HCT116 (cell line): ENCODE results near the gene SERINC1.

Experiments
- EZH2 ChIP-seq: fragments of 200-600 bp; sonication (generic); IDR thresholded peaks from 2 replicates; pipeline ENCODE4 v1.6.1; 2017; ENCODE audit warnings: antibody characterized with exemption, mixed run types
- POLR2A ChIP-seq: IDR thresholded peaks from 2 replicates; pipeline ENCODE4 v1.7.0; 2011; ENCODE audit warnings: borderline replicate concordance; ENCODE audit not compliant: insufficient read depth, insufficient read length; ENCODE audit errors: extremely low read depth
- POLR2AphosphoS5 ChIP-seq: IDR thresholded peaks from 2 replicates; pipeline ENCODE4 v1.6.1; 2011; ENCODE audit warnings: mild to moderate bottlenecking, low read depth, low read length, moderate library complexity
- RAD21 ChIP-seq: IDR thresholded peaks from 2 replicates; pipeline ENCODE4 v1.6.1; 2012; ENCODE audit warnings: low read depth, mild to moderate bottlenecking
- ZNF274 ChIP-seq: fragments of 200-500 bp; sonication (Bioruptor generic); IDR thresholded peaks from 2 replicates; pipeline ENCODE4 v1.6.1; 2014; ENCODE audit warnings: mild to moderate bottlenecking, low read depth, low read length, inconsistent platforms
- TF ChIP-seq, protein P1 (sequence below), 3 experiments: fragments of 200-600 bp in 1 of 3; sonication (generic) in 1 of 3; IDR thresholded peaks in 2 of 3; conservative IDR thresholded peaks in 1 of 3; 2 replicates each; pipeline ENCODE4 v1.5.1; 2012 to 2017; ENCODE audit warnings: low read depth in 2 of 3, low read length in 2 of 3, antibody characterized with exemption in 1 of 3, borderline replicate concordance in 1 of 3, control low read depth in 1 of 3, mild to moderate bottlenecking in 1 of 3, mixed read lengths in 1 of 3, mixed run types in 1 of 3, moderate library complexity in 1 of 3; ENCODE audit not compliant: insufficient read depth in 1 of 3
- TF ChIP-seq, protein P2 (sequence below): IDR thresholded peaks from 2 replicates; pipeline ENCODE4 v1.6.1; 2012; ENCODE audit warnings: low read depth
- TF ChIP-seq, protein P3 (sequence below): IDR thresholded peaks from 2 replicates; pipeline ENCODE4 v1.6.1; 2012

DNA sequence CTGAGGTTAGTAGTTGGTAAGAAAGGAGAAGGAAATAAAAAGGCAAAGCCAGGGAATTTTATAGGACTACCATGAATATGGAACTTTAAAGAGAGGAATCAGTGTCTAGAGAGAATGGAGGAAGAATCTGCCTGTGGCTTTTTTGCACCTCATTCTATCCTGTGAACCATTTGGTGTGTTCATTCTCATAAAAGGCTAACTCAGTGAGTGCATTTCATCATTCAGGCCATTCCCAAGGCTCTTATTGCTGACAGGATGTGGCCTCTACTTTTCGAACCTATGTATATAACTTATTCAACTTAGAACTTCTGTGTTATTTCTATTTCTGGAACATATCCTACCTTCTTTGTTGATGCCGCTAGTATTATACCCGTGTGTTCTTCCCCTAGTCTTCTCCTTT is 45.0 kb downstream of the SERINC1 start:
- TF ChIP-seq, protein P1, sequence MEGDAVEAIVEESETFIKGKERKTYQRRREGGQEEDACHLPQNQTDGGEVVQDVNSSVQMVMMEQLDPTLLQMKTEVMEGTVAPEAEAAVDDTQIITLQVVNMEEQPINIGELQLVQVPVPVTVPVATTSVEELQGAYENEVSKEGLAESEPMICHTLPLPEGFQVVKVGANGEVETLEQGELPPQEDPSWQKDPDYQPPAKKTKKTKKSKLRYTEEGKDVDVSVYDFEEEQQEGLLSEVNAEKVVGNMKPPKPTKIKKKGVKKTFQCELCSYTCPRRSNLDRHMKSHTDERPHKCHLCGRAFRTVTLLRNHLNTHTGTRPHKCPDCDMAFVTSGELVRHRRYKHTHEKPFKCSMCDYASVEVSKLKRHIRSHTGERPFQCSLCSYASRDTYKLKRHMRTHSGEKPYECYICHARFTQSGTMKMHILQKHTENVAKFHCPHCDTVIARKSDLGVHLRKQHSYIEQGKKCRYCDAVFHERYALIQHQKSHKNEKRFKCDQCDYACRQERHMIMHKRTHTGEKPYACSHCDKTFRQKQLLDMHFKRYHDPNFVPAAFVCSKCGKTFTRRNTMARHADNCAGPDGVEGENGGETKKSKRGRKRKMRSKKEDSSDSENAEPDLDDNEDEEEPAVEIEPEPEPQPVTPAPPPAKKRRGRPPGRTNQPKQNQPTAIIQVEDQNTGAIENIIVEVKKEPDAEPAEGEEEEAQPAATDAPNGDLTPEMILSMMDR (IDR thresholded peaks at IDR 0.05 in 2 of 3, conservative IDR thresholded peaks at IDR 0.05 in 1 of 3; ENCODE audit: borderline replicate concordance in 1 of 3, insufficient read depth in 1 of 3, low read depth in 2 of 3, low read length in 2 of 3) = no peak
- TF ChIP-seq POLR2AphosphoS5 (no peak), ZNF274 (no peak), EZH2 (no peak), POLR2A (no peak), RAD21 (no peak)
- TF ChIP-seq, protein P2, sequence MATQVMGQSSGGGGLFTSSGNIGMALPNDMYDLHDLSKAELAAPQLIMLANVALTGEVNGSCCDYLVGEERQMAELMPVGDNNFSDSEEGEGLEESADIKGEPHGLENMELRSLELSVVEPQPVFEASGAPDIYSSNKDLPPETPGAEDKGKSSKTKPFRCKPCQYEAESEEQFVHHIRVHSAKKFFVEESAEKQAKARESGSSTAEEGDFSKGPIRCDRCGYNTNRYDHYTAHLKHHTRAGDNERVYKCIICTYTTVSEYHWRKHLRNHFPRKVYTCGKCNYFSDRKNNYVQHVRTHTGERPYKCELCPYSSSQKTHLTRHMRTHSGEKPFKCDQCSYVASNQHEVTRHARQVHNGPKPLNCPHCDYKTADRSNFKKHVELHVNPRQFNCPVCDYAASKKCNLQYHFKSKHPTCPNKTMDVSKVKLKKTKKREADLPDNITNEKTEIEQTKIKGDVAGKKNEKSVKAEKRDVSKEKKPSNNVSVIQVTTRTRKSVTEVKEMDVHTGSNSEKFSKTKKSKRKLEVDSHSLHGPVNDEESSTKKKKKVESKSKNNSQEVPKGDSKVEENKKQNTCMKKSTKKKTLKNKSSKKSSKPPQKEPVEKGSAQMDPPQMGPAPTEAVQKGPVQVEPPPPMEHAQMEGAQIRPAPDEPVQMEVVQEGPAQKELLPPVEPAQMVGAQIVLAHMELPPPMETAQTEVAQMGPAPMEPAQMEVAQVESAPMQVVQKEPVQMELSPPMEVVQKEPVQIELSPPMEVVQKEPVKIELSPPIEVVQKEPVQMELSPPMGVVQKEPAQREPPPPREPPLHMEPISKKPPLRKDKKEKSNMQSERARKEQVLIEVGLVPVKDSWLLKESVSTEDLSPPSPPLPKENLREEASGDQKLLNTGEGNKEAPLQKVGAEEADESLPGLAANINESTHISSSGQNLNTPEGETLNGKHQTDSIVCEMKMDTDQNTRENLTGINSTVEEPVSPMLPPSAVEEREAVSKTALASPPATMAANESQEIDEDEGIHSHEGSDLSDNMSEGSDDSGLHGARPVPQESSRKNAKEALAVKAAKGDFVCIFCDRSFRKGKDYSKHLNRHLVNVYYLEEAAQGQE = no peak
- TF ChIP-seq, protein P3, sequence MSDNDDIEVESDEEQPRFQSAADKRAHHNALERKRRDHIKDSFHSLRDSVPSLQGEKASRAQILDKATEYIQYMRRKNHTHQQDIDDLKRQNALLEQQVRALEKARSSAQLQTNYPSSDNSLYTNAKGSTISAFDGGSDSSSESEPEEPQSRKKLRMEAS = no peak
